Nephron progenitor cell (in vitro differentiated cells): ENCODE measurements around the gene SLIRP.

ENCODE experiments used
- DNase-seq: peaks from one replicate; pipeline ENCODE4 v3.0.0; 2021
- H3K27ac Mint-ChIP-seq: 2 replicates; pipeline ENCODE4 v1.8.0; 2021; ENCODE audit warnings: mild to moderate bottlenecking, moderate library complexity, mixed read lengths
- H3K27me3 Mint-ChIP-seq: 2 replicates; pipeline ENCODE4 v1.8.0; 2021; ENCODE audit warnings: mild to moderate bottlenecking, low read depth, mixed read lengths; ENCODE audit not compliant: poor library complexity
- H3K36me3 Mint-ChIP-seq: 2 replicates; pipeline ENCODE4 v1.8.0; 2021; ENCODE audit warnings: low read depth, mixed read lengths
- H3K4me1 Mint-ChIP-seq: 2 replicates; pipeline ENCODE4 v1.8.0; 2021; ENCODE audit warnings: mixed read lengths
- H3K4me3 Mint-ChIP-seq: 2 replicates; pipeline ENCODE4 v1.8.0; 2021; ENCODE audit warnings: mild to moderate bottlenecking, moderate library complexity, mixed read lengths
- H3K9me3 Mint-ChIP-seq: 2 replicates; pipeline ENCODE4 v1.8.0; 2021; ENCODE audit warnings: mild to moderate bottlenecking, moderate library complexity, mixed read lengths
- TF ChIP-seq, protein P1 (sequence below): fragments of 200-600 bp; sonication (generic); IDR thresholded peaks from 2 replicates; pipeline ENCODE4 v1.5.0; 2021; ENCODE audit warnings: antibody characterized with exemption

The SLIRP gene

GRCh38 chr14:77763978-77764377, 56.1 kb downstream of the SLIRP start:
- no peaks in the 10 kb centered on the region for H3K9me3 Mint-ChIP-seq
- no peak overlapping the region for H3K27ac Mint-ChIP-seq
- H3K36me3 Mint-ChIP-seq: peaks cover under 1% of the 10 kb centered on the region
- no peak overlapping the region for H3K4me3 Mint-ChIP-seq
- H3K27me3 Mint-ChIP-seq: no peaks in the 10 kb centered on the region
- TF ChIP-seq, protein P1, sequence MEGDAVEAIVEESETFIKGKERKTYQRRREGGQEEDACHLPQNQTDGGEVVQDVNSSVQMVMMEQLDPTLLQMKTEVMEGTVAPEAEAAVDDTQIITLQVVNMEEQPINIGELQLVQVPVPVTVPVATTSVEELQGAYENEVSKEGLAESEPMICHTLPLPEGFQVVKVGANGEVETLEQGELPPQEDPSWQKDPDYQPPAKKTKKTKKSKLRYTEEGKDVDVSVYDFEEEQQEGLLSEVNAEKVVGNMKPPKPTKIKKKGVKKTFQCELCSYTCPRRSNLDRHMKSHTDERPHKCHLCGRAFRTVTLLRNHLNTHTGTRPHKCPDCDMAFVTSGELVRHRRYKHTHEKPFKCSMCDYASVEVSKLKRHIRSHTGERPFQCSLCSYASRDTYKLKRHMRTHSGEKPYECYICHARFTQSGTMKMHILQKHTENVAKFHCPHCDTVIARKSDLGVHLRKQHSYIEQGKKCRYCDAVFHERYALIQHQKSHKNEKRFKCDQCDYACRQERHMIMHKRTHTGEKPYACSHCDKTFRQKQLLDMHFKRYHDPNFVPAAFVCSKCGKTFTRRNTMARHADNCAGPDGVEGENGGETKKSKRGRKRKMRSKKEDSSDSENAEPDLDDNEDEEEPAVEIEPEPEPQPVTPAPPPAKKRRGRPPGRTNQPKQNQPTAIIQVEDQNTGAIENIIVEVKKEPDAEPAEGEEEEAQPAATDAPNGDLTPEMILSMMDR: no peak
- DNase-seq: no peak
- H3K4me1 Mint-ChIP-seq: peaks cover 34% of the 10 kb centered on the region
